Upper lobe of left lung (tissue), 6 donors: ENCODE data around the gene TSPO. TPM values are rescaled to one million over a fixed set of nuclear protein-coding genes. Genes with fewer than 3 reads are reported as not detected.

ENCODE experiments used
- ATAC-seq, 2 donors: fragments of 200-7000 bp; cut with Tn5 transposase; one replicate each; pipeline ENCODE4 v1.9.1; 2022; ENCODE audit warnings: mild to moderate bottlenecking in 2 of 2, moderate library complexity in 2 of 2; ENCODE audit not compliant: low FRiP score in 2 of 2
- DNase-seq, 2 donors: peaks; one replicate each; pipeline ENCODE4 v3.0.0-alpha.2; 2019 to 2020
- H3K27ac ChIP-seq, 4 donors: fragments of 200-600 bp; sonication (generic); one replicate each; pipeline ENCODE4 v1.5.1; 2016 to 2019
- H3K27me3 ChIP-seq, 4 donors: fragments of 200-600 bp; sonication (generic); one replicate each; pipeline ENCODE4 v1.5.1; 2017 to 2019
- H3K36me3 ChIP-seq, 4 donors: fragments of 200-600 bp; sonication (generic); one replicate each; pipeline ENCODE4 v1.5.1; 2016 to 2019
- H3K4me1 ChIP-seq, 4 donors: fragments of 200-600 bp; sonication (generic); one replicate each; pipeline ENCODE4 v1.5.1; 2018 to 2019
- H3K4me3 ChIP-seq, 4 donors: fragments of 200-600 bp; sonication (generic); one replicate each; pipeline ENCODE4 v1.5.1; 2017 to 2019; ENCODE audit warnings: mild to moderate bottlenecking in 2 of 4, moderate library complexity in 1 of 4
- H3K9me3 ChIP-seq, 4 donors: fragments of 200-600 bp; sonication (generic); one replicate each; pipeline ENCODE4 v1.5.1; 2018 to 2019
- EP300 ChIP-seq, 4 donors: sonication (generic); formaldehyde crosslinking; IDR thresholded peaks; one replicate each; pipeline ENCODE4 v1.5.1; 2017; ENCODE audit warnings: antibody characterized with exemption in 4 of 4, control low read depth in 2 of 4
- POLR2A ChIP-seq, 4 donors: fragments of 450-650 bp; IDR thresholded peaks; one replicate each; pipeline ENCODE4 v1.5.1; 2016 to 2017; ENCODE audit warnings: antibody characterized with exemption in 4 of 4, mild to moderate bottlenecking in 2 of 4
- POLR2AphosphoS5 ChIP-seq, 2 donors: sonication (generic); formaldehyde crosslinking; IDR thresholded peaks; one replicate each; pipeline ENCODE4 v1.5.1; 2017; ENCODE audit warnings: antibody characterized with exemption in 2 of 2
- WGBS, 2 donors: methylation state at CpG; one replicate each; pipeline ENCODE4 v1.1.5; 2017 to 2018; 5-methylcytosine and 5-hydroxymethylcytosine counted together
- total RNA-seq, 6 donors: library from RNA; depleted of rRNA in 4 of 6; stranded (reverse); fragments of >200 nt in 4 of 6; gene quantifications; one replicate each; pipeline versions ENCODE4 v1.1.0 to v1.2.1, GENCODE V29; 2016 to 2021
- TF ChIP-seq, protein P1 (sequence below), 6 experiments: fragments of 450-650 bp in 4 of 6; fragments of 200-600 bp in 2 of 6; sonication (generic) in 2 of 6; IDR thresholded peaks; one replicate each; pipeline ENCODE4 v1.5.1; 2016 to 2019; ENCODE audit warnings: antibody characterized with exemption in 6 of 6
- donor health status: DM: no; HTN: no; CAD: no; lungs with moderate emphysema.
- donor health status: DM: no; HTN: yes; CAD: no; lungs with severe emphysema.

TSPO gene
- total RNA-seq, 6 donors from 2014 or later: 127 to 426 (median 315) TPM

- peak in 1 of 2 donors; percentile 62 for DNase-seq
Observed at GRCh38 chr22:43197271-43197941, 46.0 kb downstream of the TSPO start.

DNA sequence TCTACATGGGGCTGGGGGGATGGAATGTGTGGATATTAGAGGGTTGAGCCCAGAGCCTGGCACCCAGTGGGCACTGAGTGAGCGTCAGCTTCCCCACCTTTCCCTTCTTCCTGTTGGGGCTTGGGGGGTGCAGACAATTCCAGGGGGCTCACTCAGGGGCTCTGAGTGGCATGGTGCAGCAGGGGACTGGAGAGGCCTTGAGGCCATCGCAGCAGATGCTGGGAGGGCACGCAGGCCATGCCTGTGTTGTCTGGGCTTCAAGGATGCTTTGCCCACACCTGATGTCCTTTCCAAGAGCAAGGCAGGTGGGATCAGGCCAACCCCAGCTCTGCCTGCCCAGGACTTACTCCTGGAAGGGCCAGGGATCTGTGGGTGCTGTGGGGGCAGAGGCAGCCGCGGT, 46.8 kb downstream of the TSPO start:
- DNase-seq (no peak), ATAC-seq (no peak)
- Histone ChIP-seq H3K4me1 (peaks cover 0 to 6% (median 0%) of the 10 kb centered on the region in 4 donors), H3K36me3 (no peaks in the 10 kb centered on the region), H3K9me3 (no peaks in the 10 kb centered on the region), H3K4me3 (no peak overlapping the region), H3K27ac (no peak overlapping the region), H3K27me3 (no peaks in the 10 kb centered on the region)
- whole genome bisulfite sequencing, 2 donors: 84 to 100% methylated on average over 2 to 5 of the region's 5 CpGs
- TF ChIP-seq POLR2AphosphoS5 (IDR thresholded peaks at IDR 0.05) (no peak), EP300 (IDR thresholded peaks at IDR 0.05) (no peak), POLR2A (IDR thresholded peaks at IDR 0.05) (no peak)
- TF ChIP-seq, protein P1, sequence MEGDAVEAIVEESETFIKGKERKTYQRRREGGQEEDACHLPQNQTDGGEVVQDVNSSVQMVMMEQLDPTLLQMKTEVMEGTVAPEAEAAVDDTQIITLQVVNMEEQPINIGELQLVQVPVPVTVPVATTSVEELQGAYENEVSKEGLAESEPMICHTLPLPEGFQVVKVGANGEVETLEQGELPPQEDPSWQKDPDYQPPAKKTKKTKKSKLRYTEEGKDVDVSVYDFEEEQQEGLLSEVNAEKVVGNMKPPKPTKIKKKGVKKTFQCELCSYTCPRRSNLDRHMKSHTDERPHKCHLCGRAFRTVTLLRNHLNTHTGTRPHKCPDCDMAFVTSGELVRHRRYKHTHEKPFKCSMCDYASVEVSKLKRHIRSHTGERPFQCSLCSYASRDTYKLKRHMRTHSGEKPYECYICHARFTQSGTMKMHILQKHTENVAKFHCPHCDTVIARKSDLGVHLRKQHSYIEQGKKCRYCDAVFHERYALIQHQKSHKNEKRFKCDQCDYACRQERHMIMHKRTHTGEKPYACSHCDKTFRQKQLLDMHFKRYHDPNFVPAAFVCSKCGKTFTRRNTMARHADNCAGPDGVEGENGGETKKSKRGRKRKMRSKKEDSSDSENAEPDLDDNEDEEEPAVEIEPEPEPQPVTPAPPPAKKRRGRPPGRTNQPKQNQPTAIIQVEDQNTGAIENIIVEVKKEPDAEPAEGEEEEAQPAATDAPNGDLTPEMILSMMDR (IDR thresholded peaks at IDR 0.05): no peak

More at GRCh38 chr22:43197271-43197941, 46.0 kb downstream of the TSPO start:
- no peaks in the 10 kb centered on the region for H3K9me3 ChIP-seq
- no peak overlapping the region for H3K4me3 ChIP-seq
- no peak overlapping the region for H3K27ac ChIP-seq
- TF ChIP-seq POLR2AphosphoS5 (IDR thresholded peaks at IDR 0.05): no peak
- peaks cover 0 to 6% (median 0%) of the 10 kb centered on the region in 4 donors for H3K4me1 ChIP-seq
- no peaks in the 10 kb centered on the region for H3K27me3 ChIP-seq
- H3K36me3 ChIP-seq: no peaks in the 10 kb centered on the region
- WGBS, 2 donors: 56 to 60% methylated on average over 22 of the region's 22 CpGs
- peak; percentile 10 to 45 for ATAC-seq

DNA sequence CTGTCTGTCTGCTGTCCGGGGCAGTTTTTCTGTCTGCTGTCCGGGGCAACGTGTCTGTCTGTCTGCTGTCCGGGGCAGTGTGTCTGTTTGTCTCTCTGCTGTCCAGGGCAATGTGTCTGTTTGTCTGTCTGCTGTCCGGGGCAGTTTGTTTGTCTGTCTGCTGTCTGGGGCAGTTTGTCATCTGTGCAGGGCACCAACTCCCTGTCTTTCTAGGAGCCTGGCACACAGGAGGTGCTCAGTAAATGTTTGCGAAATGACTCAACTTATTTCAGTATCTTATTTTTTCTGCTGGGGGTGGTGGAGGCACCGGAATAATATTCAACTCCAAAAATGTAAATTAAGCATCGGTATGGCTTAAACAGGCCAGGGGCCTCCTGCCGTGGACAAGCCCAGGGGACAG, 47.6 kb downstream of the TSPO start:
- 70 to 77% methylated on average over 8 to 9 of the region's 9 CpGs for WGBS, 2 donors
- H3K9me3 ChIP-seq: no peaks in the 10 kb centered on the region

DNA sequence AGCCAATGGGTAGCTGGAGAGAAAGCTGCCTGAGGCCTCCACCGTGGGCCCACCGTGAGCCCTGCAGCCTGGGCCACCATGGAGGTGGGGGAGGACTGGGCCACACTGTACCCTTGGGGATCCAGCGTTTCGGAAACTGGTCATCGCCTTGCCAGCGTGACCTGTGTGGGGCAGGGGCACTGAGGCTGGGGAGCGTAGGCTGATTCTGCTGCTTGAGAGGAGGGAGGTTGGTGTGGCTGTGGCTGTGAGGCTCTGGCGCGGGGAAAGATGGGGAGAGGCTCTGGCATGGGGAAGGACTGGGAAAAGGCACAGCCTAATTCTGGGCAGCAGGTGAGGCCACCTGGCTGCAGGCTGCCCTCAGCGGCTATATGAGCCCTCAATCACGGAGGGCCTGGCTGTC, 48.2 kb downstream of the TSPO start:
- TF ChIP-seq EP300 (IDR thresholded peaks at IDR 0.05): no peak
- TF ChIP-seq, protein P1 (IDR thresholded peaks at IDR 0.05): no peak
- no peak for TF ChIP-seq POLR2A (IDR thresholded peaks at IDR 0.05)
- no peak for TF ChIP-seq POLR2AphosphoS5 (IDR thresholded peaks at IDR 0.05)
- 82 to 94% methylated on average over 11 of the region's 11 CpGs for WGBS, 2 donors
- H3K27me3 ChIP-seq: no peaks in the 10 kb centered on the region
- DNase-seq (no peak), ATAC-seq (no peak)
- no peak overlapping the region for H3K27ac ChIP-seq
- peaks cover 0 to 6% (median 0%) of the 10 kb centered on the region in 4 donors for H3K4me1 ChIP-seq
- no peaks in the 10 kb centered on the region for H3K9me3 ChIP-seq
- H3K4me3 ChIP-seq: no peak overlapping the region
- H3K36me3 ChIP-seq: peaks cover 0 to 3% (median 0%) of the 10 kb centered on the region in 4 donors

More for the DNA sequence above, 47.6 kb downstream of the TSPO start:
- Histone ChIP-seq H3K4me3 (no peak overlapping the region), H3K4me1 (peaks cover 0 to 6% (median 0%) of the 10 kb centered on the region in 4 donors), H3K27me3 (no peaks in the 10 kb centered on the region), H3K36me3 (peaks cover 0 to 3% (median 0%) of the 10 kb centered on the region in 4 donors), H3K27ac (no peak overlapping the region)
- TF ChIP-seq EP300 (IDR thresholded peaks at IDR 0.05) (no peak), POLR2AphosphoS5 (IDR thresholded peaks at IDR 0.05) (no peak), POLR2A (IDR thresholded peaks at IDR 0.05) (no peak)
- TF ChIP-seq, protein P1 (IDR thresholded peaks at IDR 0.05): no peak
- ATAC-seq: no peak
- no peak for DNase-seq

DNA sequence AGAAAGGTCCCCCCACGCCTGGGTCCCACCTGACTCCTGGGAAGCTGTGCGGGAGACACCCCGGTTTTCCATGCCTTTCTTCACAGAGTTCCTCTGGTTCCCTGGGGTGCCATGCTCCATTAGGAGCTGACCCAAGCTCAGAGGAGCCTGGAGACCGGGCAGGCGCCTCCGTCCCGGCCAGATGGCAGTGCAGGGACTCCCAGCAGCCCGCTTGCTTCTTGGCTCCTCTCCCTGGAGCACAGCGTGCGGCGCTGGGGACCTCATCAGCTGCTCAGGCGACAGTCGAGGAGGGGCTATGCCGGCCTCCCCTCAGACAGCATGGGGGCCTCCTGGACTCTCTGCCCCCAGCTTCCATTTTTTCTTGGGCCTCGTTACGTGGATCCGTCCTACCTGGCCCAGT, 48.7 kb downstream of the TSPO start:
- peak in 1 of 2 donors; percentile 74 for DNase-seq

More for the DNA sequence above, 48.7 kb downstream of the TSPO start:
- ATAC-seq: peak in 1 of 2 donors; percentile 27
- no peak overlapping the region for H3K4me3 ChIP-seq
- no peaks in the 10 kb centered on the region for H3K9me3 ChIP-seq
- no peaks in the 10 kb centered on the region for H3K27me3 ChIP-seq
- H3K4me1 ChIP-seq: peaks cover 0 to 6% (median 0%) of the 10 kb centered on the region in 4 donors
- 83 to 92% methylated on average over 6 to 14 of the region's 17 CpGs for WGBS, 2 donors
- TF ChIP-seq POLR2A (IDR thresholded peaks at IDR 0.05) (no peak), EP300 (IDR thresholded peaks at IDR 0.05) (no peak), POLR2AphosphoS5 (IDR thresholded peaks at IDR 0.05) (no peak)
- TF ChIP-seq, protein P1 (IDR thresholded peaks at IDR 0.05): no peak
- no peak overlapping the region for H3K27ac ChIP-seq
- peaks cover 0 to 3% (median 0%) of the 10 kb centered on the region in 4 donors for H3K36me3 ChIP-seq
